Endothelial cell of umbilical vein (primary cell): ENCODE data around the gene VIPR1. TPM values are rescaled to one million over a fixed set of nuclear protein-coding genes. Genes with fewer than 3 reads are reported as not detected.

ENCODE experiments used
- BruUV-seq: library from RNA; stranded (reverse); fragments of 400-500 nt; replicated peaks from 2 replicates; lab custom pipeline; 2021; lab: Mats Ljungman, UMichigan
- CTCF ChIA-PET: fragments of 300-600, 350-600 bp; sonication (Branson Sonifier 250); formaldehyde crosslinking; loops from one replicate; lab custom pipeline; 2021; ENCODE audit warnings: antibody characterized with exemption, inconsistent platforms; lab: Charles Lee
- POLR2A ChIA-PET: fragments of 300-600, 350-600 bp; sonication (Branson Sonifier 250); formaldehyde crosslinking; loops from one replicate; lab custom pipeline; 2021; ENCODE audit warnings: antibody characterized with exemption, inconsistent platforms; lab: Charles Lee
- DNase-seq: peaks from one replicate; pipeline ENCODE4 v3.0.0-alpha.2; 2011; ENCODE audit warnings: low read depth, low spot score
- FAIRE-seq: peaks from 2 replicates; lab custom pipeline; 2011; peaks lifted over from hg19 to GRCh38; lab: Jason Lieb, UNC
- H2AFZ ChIP-seq: 2 replicates; pipeline ENCODE4 v1.6.0; 2012; ENCODE audit warnings: low read depth, low read length, control low read depth, inconsistent platforms
- H3K27ac ChIP-seq: 2 replicates; pipeline ENCODE4 v1.5.1; 2011; ENCODE audit warnings: low read depth, mild to moderate bottlenecking, control low read depth, low read length, moderate library complexity; ENCODE audit not compliant: insufficient read depth
- H3K27me3 ChIP-seq, 2 experiments: 2 replicates each; pipeline versions ENCODE4 v1.6.0 to v1.6.1; 2011; ENCODE audit warnings: low read length in 2 of 2, mixed read lengths in 1 of 2; ENCODE audit not compliant: control insufficient read depth in 2 of 2, insufficient read depth in 2 of 2
- H3K36me3 ChIP-seq, 2 experiments: 2 replicates in 1 of 2; 3 replicates in 1 of 2; pipeline ENCODE4 v1.5.1; 2011; ENCODE audit warnings: low read length in 2 of 2, mild to moderate bottlenecking in 1 of 2, moderate library complexity in 1 of 2; ENCODE audit not compliant: control insufficient read depth in 2 of 2, insufficient read depth in 2 of 2; ENCODE audit errors: extremely low read depth in 1 of 2
- H3K4me1 ChIP-seq: 3 replicates; pipeline ENCODE4 v1.5.1; 2011; ENCODE audit warnings: mild to moderate bottlenecking, low read length; ENCODE audit not compliant: control insufficient read depth, insufficient read depth; ENCODE audit errors: extremely low read depth
- H3K4me2 ChIP-seq: 2 replicates; pipeline ENCODE4 v1.6.1; 2011; ENCODE audit warnings: low read length, control low read depth, mixed read lengths; ENCODE audit not compliant: insufficient read depth
- H3K4me3 ChIP-seq, 3 experiments: fragments of 200-600 bp in 1 of 3; sonication (generic), shearing (Covaris generic) in 1 of 3; replicated peaks in 1 of 3; 2 replicates each; pipeline ENCODE4 v1.5.1; 2011 to 2016; ENCODE audit warnings: control low read depth in 3 of 3, low read length in 3 of 3, mild to moderate bottlenecking in 2 of 3, inconsistent platforms in 1 of 3, low read depth in 1 of 3, moderate library complexity in 1 of 3; ENCODE audit not compliant: insufficient read depth in 1 of 3
- H3K79me2 ChIP-seq: 2 replicates; pipeline ENCODE4 v1.6.0; 2012; ENCODE audit warnings: low read length, inconsistent platforms; ENCODE audit not compliant: control insufficient read depth, insufficient read depth
- H3K9ac ChIP-seq: replicated peaks from 2 replicates; pipeline ENCODE3; 2011; ENCODE audit warnings: low read length, control low read depth; ENCODE audit not compliant: insufficient read depth; ENCODE audit errors: extremely low read depth
- H3K9me1 ChIP-seq: replicated peaks from 3 replicates; pipeline ENCODE4 v1.6.0; 2011; ENCODE audit warnings: mild to moderate bottlenecking, low read length; ENCODE audit not compliant: control insufficient read depth, insufficient read depth; ENCODE audit errors: extremely low read depth
- H3K9me3 ChIP-seq: replicated peaks from 2 replicates; pipeline ENCODE4 v1.5.1; 2012; ENCODE audit warnings: low read length, inconsistent platforms; ENCODE audit not compliant: control insufficient read depth, insufficient read depth
- H4K20me1 ChIP-seq: replicated peaks from 2 replicates; pipeline ENCODE3; 2011; ENCODE audit warnings: mild to moderate bottlenecking, low read length; ENCODE audit not compliant: control insufficient read depth, insufficient read depth; ENCODE audit errors: extremely low read depth
- EZH2 ChIP-seq: IDR thresholded peaks from 2 replicates; pipeline ENCODE4 v1.6.1; 2012; ENCODE audit warnings: borderline replicate concordance, low read depth, mild to moderate bottlenecking, moderate library complexity, low read length, inconsistent platforms; ENCODE audit not compliant: severe bottlenecking
- FOS ChIP-seq: IDR thresholded peaks from 2 replicates; pipeline ENCODE4 v1.6.1; 2011; ENCODE audit warnings: mild to moderate bottlenecking, low read length, moderate library complexity, borderline replicate concordance; ENCODE audit not compliant: insufficient read depth
- GATA2 ChIP-seq: IDR thresholded peaks from 2 replicates; pipeline ENCODE4 v1.7.0; 2011; ENCODE audit warnings: low read depth, mild to moderate bottlenecking, moderate library complexity, mixed read lengths, low read length; ENCODE audit not compliant: insufficient read length, insufficient read depth
- JUN ChIP-seq: IDR thresholded peaks from 2 replicates; pipeline ENCODE4 v1.6.1; 2011; ENCODE audit warnings: borderline replicate concordance, low read depth; ENCODE audit not compliant: insufficient read length, insufficient read depth
- MYC ChIP-seq: IDR thresholded peaks from one replicate; pipeline ENCODE4 v1.6.1; 2011; ENCODE audit warnings: mild to moderate bottlenecking, low read depth, low read length
- POLR2A ChIP-seq: IDR thresholded peaks from 2 replicates; pipeline ENCODE4 v1.6.1; 2012; ENCODE audit warnings: low read depth, mild to moderate bottlenecking, control low read depth, low read length
- dilution Hi-C: fragments of 300-500 bp; cut with MboI; formaldehyde crosslinking; loops from one replicate; pipeline ENCODE4 v1.15.0; 2019; ENCODE audit warnings: low sequenced_read_pairs; ENCODE audit not compliant: extremely low pct_ligation_motif_present
- intact Hi-C: fragments of 100-400 bp; cut with micrococcal nuclease; formaldehyde crosslinking; loops from one replicate; pipeline ENCODE4 v1.10.0; 2022
- polyA plus RNA-seq, 4 experiments: library from polyadenylated mRNA; depleted of rRNA in 3 of 4; stranded (reverse) in 3 of 4; unstranded in 1 of 4; fragments of >200 nt; gene quantifications; 2 replicates each; pipeline versions ENCODE4 v1.2.1 to v1.2.3, GENCODE V29; 2011 to 2012; ENCODE audit warnings: missing spikeins in 1 of 4
- total RNA-seq: library from RNA; stranded (reverse); gene quantifications from 2 replicates; pipeline ENCODE4 v1.2.3, GENCODE V29; 2021
- TF ChIP-seq, protein P1 (sequence below), 2 donors: IDR thresholded peaks; 1 replicate in 1 of 2; 2 replicates in 1 of 2; pipeline ENCODE4 v1.5.1; 2011; ENCODE audit warnings: low read length in 2 of 2, mild to moderate bottlenecking in 2 of 2, moderate library complexity in 2 of 2, control low read depth in 1 of 2, inconsistent platforms in 1 of 2, low read depth in 1 of 2; ENCODE audit not compliant: insufficient read depth in 1 of 2; ENCODE audit errors: extremely low read depth in 1 of 2
- TF ChIP-seq, protein P2 (sequence below): IDR thresholded peaks from 2 replicates; pipeline ENCODE4 v1.6.1; 2011; ENCODE audit not compliant: insufficient read depth, insufficient read length

The VIPR1 gene
- total and polyA plus RNA-seq, 2 donors (not counting 3 experiments of a cell fraction or from before 2014, with no cell fraction given): 3.8 to 4.7 TPM

DNA sequence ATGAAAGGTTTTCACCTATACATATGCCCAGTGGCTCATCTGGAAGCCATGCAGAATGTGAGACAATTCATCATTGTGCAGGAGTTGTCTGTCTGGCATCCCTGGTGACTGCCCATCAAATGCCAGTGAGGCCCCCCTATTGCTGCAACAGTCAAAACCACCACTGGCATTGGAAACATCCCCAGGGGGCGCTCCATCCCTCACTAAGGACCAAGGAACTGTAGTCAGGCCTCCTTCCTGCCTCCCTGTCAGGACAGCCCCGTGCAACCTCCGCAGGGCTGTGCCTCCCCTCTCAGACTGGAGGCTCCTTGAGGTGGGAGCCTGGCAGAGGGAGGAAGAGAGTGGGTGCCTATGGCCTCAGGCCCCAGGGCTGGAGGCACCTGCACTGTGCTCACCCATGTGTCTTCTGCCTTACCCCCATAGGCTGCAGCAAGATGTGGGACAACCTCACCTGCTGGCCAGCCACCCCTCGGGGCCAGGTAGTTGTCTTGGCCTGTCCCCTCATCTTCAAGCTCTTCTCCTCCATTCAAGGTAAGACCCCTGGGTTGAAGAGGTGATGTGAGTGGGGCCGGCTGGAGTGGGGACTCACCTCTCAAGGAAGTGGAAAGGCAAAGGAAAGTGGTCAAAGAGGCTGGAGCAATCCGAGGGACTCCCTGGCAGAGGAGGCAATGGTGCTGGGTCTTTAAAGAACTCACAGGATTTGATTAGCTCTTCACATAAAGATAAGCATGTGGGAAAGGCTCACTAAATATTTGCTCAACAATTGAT is 16.5 kb downstream of the VIPR1 start:
- BruUV-seq: no TSS peak
- no peak overlapping the region for H3K27ac ChIP-seq
- H3K9me1 ChIP-seq: no peaks in the 10 kb centered on the region
- H3K4me3 ChIP-seq: no peak overlapping the region
- H4K20me1 ChIP-seq: no peaks in the 10 kb centered on the region
- no peak overlapping the region for H3K4me2 ChIP-seq
- no peaks in the 10 kb centered on the region for H3K36me3 ChIP-seq
- no peaks in the 10 kb centered on the region for H3K79me2 ChIP-seq
- TF ChIP-seq, protein P1, sequence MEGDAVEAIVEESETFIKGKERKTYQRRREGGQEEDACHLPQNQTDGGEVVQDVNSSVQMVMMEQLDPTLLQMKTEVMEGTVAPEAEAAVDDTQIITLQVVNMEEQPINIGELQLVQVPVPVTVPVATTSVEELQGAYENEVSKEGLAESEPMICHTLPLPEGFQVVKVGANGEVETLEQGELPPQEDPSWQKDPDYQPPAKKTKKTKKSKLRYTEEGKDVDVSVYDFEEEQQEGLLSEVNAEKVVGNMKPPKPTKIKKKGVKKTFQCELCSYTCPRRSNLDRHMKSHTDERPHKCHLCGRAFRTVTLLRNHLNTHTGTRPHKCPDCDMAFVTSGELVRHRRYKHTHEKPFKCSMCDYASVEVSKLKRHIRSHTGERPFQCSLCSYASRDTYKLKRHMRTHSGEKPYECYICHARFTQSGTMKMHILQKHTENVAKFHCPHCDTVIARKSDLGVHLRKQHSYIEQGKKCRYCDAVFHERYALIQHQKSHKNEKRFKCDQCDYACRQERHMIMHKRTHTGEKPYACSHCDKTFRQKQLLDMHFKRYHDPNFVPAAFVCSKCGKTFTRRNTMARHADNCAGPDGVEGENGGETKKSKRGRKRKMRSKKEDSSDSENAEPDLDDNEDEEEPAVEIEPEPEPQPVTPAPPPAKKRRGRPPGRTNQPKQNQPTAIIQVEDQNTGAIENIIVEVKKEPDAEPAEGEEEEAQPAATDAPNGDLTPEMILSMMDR (IDR thresholded peaks at IDR 0.05; ENCODE audit: extremely low read depth in 1 of 2, insufficient read depth in 1 of 2, low read depth in 1 of 2, low read length in 2 of 2): no peak
- DNase-seq: no peak
- POLR2A ChIA-PET: no interaction called here
- FAIRE-seq: no peak
- H3K27me3 ChIP-seq: no peaks in the 10 kb centered on the region
- CTCF ChIA-PET: interaction anchor here (1.8 kb wide), 1 partner anchor 18 kb away, joined by 7 read pairs; no protein-coding TSS in a partner anchor
- intact Hi-C loops (no loop called here), dilution Hi-C loops (no loop called here)
- H3K4me1 ChIP-seq: peaks cover 4% of the 10 kb centered on the region
- H2AFZ ChIP-seq: no peak overlapping the region
- H3K9me3 ChIP-seq: no peaks in the 10 kb centered on the region
- H3K9ac ChIP-seq: no peak overlapping the region

DNA sequence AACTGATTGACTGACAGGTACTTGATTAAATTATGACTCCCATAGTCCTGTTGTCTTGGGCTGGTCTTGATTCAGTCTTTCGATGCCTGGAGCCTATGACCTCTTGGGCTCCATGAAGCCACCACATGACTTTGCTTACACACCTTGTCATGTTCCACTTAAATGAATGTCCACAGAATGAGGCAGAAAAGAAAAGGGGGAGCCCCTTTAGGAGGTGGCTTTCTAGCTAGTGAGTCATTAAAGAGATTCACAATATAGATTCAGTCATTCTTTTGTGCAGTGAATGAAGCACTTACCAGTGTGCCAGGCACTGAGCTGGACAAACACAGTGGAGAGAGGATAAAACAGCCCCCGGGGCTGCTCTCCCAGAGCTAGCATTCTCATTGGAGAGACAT is 17.1 kb downstream of the VIPR1 start:
- no TSS peak for BruUV-seq
- intact Hi-C loops: no loop called here
- no peaks in the 10 kb centered on the region for H3K36me3 ChIP-seq
- H4K20me1 ChIP-seq: no peaks in the 10 kb centered on the region
- no peaks in the 10 kb centered on the region for H3K9me1 ChIP-seq
- no peak overlapping the region for H3K27ac ChIP-seq
- H3K79me2 ChIP-seq: no peaks in the 10 kb centered on the region
- H3K9me3 ChIP-seq: no peaks in the 10 kb centered on the region
- H3K4me3 ChIP-seq: no peak overlapping the region
- dilution Hi-C loops: no loop called here
- ChIA-PET POLR2A (interaction anchor here (0.6 kb wide), 1 partner anchor 14 kb away, joined by 3 read pairs; no protein-coding TSS in a partner anchor), CTCF (interaction anchor here (1.8 kb wide), 1 partner anchor 17 kb away, joined by 7 read pairs; no protein-coding TSS in a partner anchor)
- peaks cover 4% of the 10 kb centered on the region for H3K4me1 ChIP-seq
- H2AFZ ChIP-seq: no peak overlapping the region
- no peak overlapping the region for H3K9ac ChIP-seq
- FAIRE-seq: no peak
- H3K27me3 ChIP-seq: no peaks in the 10 kb centered on the region
- TF ChIP-seq MYC: no peak
- no peak for TF ChIP-seq GATA2
- TF ChIP-seq, protein P1 (IDR thresholded peaks at IDR 0.05; ENCODE audit: extremely low read depth in 1 of 2, insufficient read depth in 1 of 2, low read depth in 1 of 2, low read length in 2 of 2): no peak
- TF ChIP-seq, protein P2, sequence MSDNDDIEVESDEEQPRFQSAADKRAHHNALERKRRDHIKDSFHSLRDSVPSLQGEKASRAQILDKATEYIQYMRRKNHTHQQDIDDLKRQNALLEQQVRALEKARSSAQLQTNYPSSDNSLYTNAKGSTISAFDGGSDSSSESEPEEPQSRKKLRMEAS: no peak
- TF ChIP-seq EZH2: no peak
- no peak for TF ChIP-seq JUN
- no peak for TF ChIP-seq POLR2A
- no peak for TF ChIP-seq FOS
- no peak for DNase-seq
- no peak overlapping the region for H3K4me2 ChIP-seq
